Thyroid gland (tissue), 4 donors: Measurements from ENCODE around the gene ZDHHC12.

Experiments used
- CTCF ChIP-seq, 6 experiments: fragments of 200-600 bp in 3 of 6; fragments of 450-650 bp in 3 of 6; sonication (generic) in 3 of 6; IDR thresholded peaks; one replicate each; pipeline ENCODE4 v1.5.1; 2016 to 2019; ENCODE audit warnings: antibody characterized with exemption in 6 of 6, mild to moderate bottlenecking in 2 of 6, inconsistent platforms in 1 of 6, moderate library complexity in 1 of 6
- POLR2A ChIP-seq, 2 donors: fragments of 450-650 bp; IDR thresholded peaks; one replicate each; pipeline ENCODE4 v1.6.1; 2017; ENCODE audit warnings: antibody characterized with exemption in 2 of 2, mild to moderate bottlenecking in 2 of 2, moderate library complexity in 1 of 2

DNA sequence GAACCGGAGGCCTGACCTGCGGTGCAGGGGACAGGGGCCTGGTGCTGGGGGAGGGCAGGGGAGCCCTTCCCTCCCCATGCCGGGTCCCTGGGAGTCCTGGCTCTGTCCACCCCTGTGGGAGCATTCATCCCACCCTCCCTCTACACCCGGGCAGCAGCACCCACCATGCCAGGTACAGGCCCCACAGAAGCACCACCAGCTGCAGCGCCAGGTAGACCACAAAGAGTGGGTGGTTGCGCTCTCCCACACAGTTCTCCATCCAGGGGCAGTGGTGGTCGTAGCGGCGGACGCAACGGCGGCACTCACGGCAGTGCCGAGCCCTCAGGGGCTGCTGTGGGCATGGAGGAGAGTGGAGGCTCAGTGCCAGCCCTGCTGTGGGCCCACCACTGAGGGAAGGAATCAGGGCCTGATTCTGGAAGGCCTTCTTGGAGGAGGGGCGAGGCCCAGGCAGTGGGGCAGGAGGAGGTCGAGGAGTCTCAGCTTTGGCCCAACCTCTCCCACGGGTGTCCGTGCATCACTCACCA is 2.4 kb downstream of the ZDHHC12 start:
- TF ChIP-seq CTCF (IDR thresholded peaks at IDR 0.05) (no peak), POLR2A (IDR thresholded peaks at IDR 0.05) (no peak)
